Left ventricle myocardium superior (tissue), 1 donor: Measurements from ENCODE around the gene ZNF274. TPM values are rescaled to one million over a fixed set of nuclear protein-coding genes. Genes with fewer than 3 reads are reported as not detected.
"Not testable (repeated sequence)": the region's sequence is repeated elsewhere in the genome, so short reads cannot be mapped to it uniquely, and the experiment has no call there.

Experiments
- ATAC-seq: fragments of 200-7000 bp; cut with Tn5 transposase; one replicate; pipeline ENCODE4 v1.9.1; 2020; ENCODE audit warnings: mild to moderate bottlenecking, moderate library complexity
- DNase-seq: peaks from one replicate; pipeline ENCODE4 v3.0.0-alpha.2; 2020
- intact Hi-C: fragments of 100-400 bp; cut with micrococcal nuclease; formaldehyde crosslinking; loops from one replicate; pipeline ENCODE4 v1.11.0; 2022
- long read RNA-seq: library from polyadenylated mRNA; unstranded; transcript quantifications from one replicate; pipeline ENCODE4 v2.0.0, GENCODE V29; 2021
- total RNA-seq: library from RNA; stranded (reverse); fragmentation: NEBNext Ultra II Directional; extraction: Animal tissue kit (Norgen Biotek cat#: 25700); gene quantifications from one replicate; pipeline ENCODE4 v1.2.1, GENCODE V29; 2021
- donor health status: DM: no; HTN: yes; CAD: no; lungs with severe emphysema.

The ZNF274 gene
- total RNA-seq, result 18.6 TPM
- long read RNA-seq, full-length matches to known transcripts, result 44 of 57 reads
- long read RNA-seq, partial matches to known transcripts, result 6 of 57 reads
- long read RNA-seq, other reads (novel, unspliced or antisense), result 7 of 57 reads

GRCh38 chr19:58182989-58183816 is at the start of gene ZNF274:
Gene ZNF274 (plus strand): TSS chr19:58183061. CDS start chr19:58183966, 905 bp downstream.
- intact Hi-C loops, result no loop called here
- ATAC-seq (peak; percentile 96), DNase-seq (peak; percentile 97)

- DNase-seq (no peak), ATAC-seq (no peak)
- intact Hi-C loops, result no loop called here
These were observed 48.6 kb upstream of the ZNF274 start for GRCh38 chr19:58134244-58134643.

- ATAC-seq (no peak), DNase-seq (no peak)
- intact Hi-C loops, result no loop called here
These were observed 37.0 kb upstream of the ZNF274 start for GRCh38 chr19:58145849-58146248.

- intact Hi-C loops, ATAC-seq, DNase-seq: not testable (repeated sequence)
These were observed 35.4 kb upstream of the ZNF274 start for GRCh38 chr19:58147475-58147874.

GRCh38 chr19:58150328-58150921 is 32.4 kb upstream of the ZNF274 start, which contains the start of gene ZNF329:
Gene ZNF329 (minus strand): TSS chr19:58150789. CDS start chr19:58129503, 21,286 bp downstream.
- DNase-seq, result peak; percentile 93
- ATAC-seq, result peak; percentile 74
- intact Hi-C loops, result loop anchor here (5.0 kb wide), 1 partner anchor 133 kb away; no protein-coding TSS in a partner anchor

- DNase-seq (no peak), ATAC-seq (no peak)
- intact Hi-C loops, result loop anchor here (5.0 kb wide), 1 partner anchor 136 kb away; no protein-coding TSS in a partner anchor
These were observed 29.5 kb upstream of the ZNF274 start for GRCh38 chr19:58153386-58153785.

GRCh38 chr19:58154287-58154678 is 28.6 kb upstream of the ZNF274 start:
- intact Hi-C loops, result loop anchor here (5.0 kb wide), 1 partner anchor 137 kb away; no protein-coding TSS in a partner anchor
- DNase-seq (peak; percentile 64), ATAC-seq (peak; percentile 39)

GRCh38 chr19:58154679-58155648 is 27.9 kb upstream of the ZNF274 start:
- intact Hi-C loops, result loop anchor here (5.0 kb wide), 1 partner anchor 138 kb away; no protein-coding TSS in a partner anchor
- peak; percentile 98 for ATAC-seq
- DNase-seq, result peak; percentile 99

- DNase-seq, result no peak
- intact Hi-C loops, result no loop called here
- no peak for ATAC-seq
These were observed 25.7 kb upstream of the ZNF274 start for GRCh38 chr19:58157045-58157728.

GRCh38 chr19:58166268-58166667 is 16.6 kb upstream of the ZNF274 start:
- intact Hi-C loops, result no loop called here
- ATAC-seq (no peak), DNase-seq (no peak)

- DNase-seq (no peak), ATAC-seq (no peak)
- intact Hi-C loops, result no loop called here
These were observed 16.1 kb upstream of the ZNF274 start for GRCh38 chr19:58166708-58167280.

- intact Hi-C loops, result no loop called here
- no peak for DNase-seq
- no peak for ATAC-seq
These were observed 12.0 kb upstream of the ZNF274 start for GRCh38 chr19:58170860-58171259.

- DNase-seq, result peak; percentile 49
- intact Hi-C loops, result no loop called here
- ATAC-seq, result no peak
These were observed 822 bp upstream of the ZNF274 start for GRCh38 chr19:58181902-58182576.

- no peak for ATAC-seq
- intact Hi-C loops, result no loop called here
These were observed 278 bp upstream of the ZNF274 start for GRCh38 chr19:58182577-58182988.

GRCh38 chr19:58183817-58184215 is 955 bp downstream of the ZNF274 start:
- ATAC-seq (no peak), DNase-seq (no peak)
- intact Hi-C loops, result no loop called here

More at GRCh38 chr19:58182577-58182988, 278 bp upstream of the ZNF274 start:
- DNase-seq, result no peak

- ATAC-seq, result no peak
These were observed 14.2 kb downstream of the ZNF274 start for GRCh38 chr19:58196901-58197616.

More at GRCh38 chr19:58196901-58197616, 14.2 kb downstream of the ZNF274 start:
- no peak for DNase-seq
- intact Hi-C loops, result no loop called here
